GM21447 (cell line): ENCODE data around the gene ANAPC5.
A peak's percentile ranks its signal among the peaks of the same experiment; 100 is the strongest.
"Not testable (repeated sequence)": the region's sequence is repeated elsewhere in the genome, so short reads cannot be mapped to it uniquely, and the experiment has no call there.

Experiments
- ATAC-seq: cut with Tn5 transposase; IDR thresholded peaks from one replicate; pipeline ENCODE4 v1.9.1; 2021; ENCODE audit not compliant: unreplicated experiment

Gene ANAPC5, protein sequence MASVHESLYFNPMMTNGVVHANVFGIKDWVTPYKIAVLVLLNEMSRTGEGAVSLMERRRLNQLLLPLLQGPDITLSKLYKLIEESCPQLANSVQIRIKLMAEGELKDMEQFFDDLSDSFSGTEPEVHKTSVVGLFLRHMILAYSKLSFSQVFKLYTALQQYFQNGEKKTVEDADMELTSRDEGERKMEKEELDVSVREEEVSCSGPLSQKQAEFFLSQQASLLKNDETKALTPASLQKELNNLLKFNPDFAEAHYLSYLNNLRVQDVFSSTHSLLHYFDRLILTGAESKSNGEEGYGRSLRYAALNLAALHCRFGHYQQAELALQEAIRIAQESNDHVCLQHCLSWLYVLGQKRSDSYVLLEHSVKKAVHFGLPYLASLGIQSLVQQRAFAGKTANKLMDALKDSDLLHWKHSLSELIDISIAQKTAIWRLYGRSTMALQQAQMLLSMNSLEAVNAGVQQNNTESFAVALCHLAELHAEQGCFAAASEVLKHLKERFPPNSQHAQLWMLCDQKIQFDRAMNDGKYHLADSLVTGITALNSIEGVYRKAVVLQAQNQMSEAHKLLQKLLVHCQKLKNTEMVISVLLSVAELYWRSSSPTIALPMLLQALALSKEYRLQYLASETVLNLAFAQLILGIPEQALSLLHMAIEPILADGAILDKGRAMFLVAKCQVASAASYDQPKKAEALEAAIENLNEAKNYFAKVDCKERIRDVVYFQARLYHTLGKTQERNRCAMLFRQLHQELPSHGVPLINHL

GRCh38 chr12:121351820-121352681, at the start of gene ANAPC5:
TSS of gene ANAPC5 (minus strand) at chr12:121352411. CDS start at chr12:121352340, 71 bp downstream.
- ATAC-seq, result peak; percentile 98

- ATAC-seq, result peak; percentile 42
Observed at GRCh38 chr12:121400332-121401139, 48.3 kb upstream of the ANAPC5 start.

GRCh38 chr12:121399391-121400331, 47.5 kb upstream of the ANAPC5 start, which contains the start of gene RNF34:
TSS of gene RNF34 (plus strand) at chr12:121400118. CDS start at chr12:121400213, 95 bp downstream.
- ATAC-seq, result peak; percentile 88

- no peak for ATAC-seq
Observed at GRCh38 chr12:121398355-121398754, 46.1 kb upstream of the ANAPC5 start.

- no peak for ATAC-seq
Observed at GRCh38 chr12:121397521-121397920, 45.3 kb upstream of the ANAPC5 start.

DNA sequence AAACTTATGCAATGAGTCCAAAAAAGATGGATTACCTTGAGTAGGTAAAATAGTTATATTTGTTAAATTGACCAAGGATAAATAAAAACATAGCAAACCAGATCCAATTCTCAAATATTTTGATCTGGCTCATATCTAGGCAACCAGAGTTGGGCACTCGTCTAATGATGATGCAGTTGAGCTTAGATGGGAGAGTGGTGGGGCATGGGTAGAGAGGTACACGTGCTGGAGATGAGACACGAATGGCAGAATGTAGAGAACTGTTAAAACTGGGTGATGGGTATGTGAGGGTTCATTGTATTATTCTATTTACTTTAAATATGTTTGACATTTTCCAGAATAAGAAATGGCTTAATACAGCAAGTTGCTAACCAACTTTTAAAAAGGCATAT, 40.1 kb upstream of the ANAPC5 start:
- no peak for ATAC-seq

DNA sequence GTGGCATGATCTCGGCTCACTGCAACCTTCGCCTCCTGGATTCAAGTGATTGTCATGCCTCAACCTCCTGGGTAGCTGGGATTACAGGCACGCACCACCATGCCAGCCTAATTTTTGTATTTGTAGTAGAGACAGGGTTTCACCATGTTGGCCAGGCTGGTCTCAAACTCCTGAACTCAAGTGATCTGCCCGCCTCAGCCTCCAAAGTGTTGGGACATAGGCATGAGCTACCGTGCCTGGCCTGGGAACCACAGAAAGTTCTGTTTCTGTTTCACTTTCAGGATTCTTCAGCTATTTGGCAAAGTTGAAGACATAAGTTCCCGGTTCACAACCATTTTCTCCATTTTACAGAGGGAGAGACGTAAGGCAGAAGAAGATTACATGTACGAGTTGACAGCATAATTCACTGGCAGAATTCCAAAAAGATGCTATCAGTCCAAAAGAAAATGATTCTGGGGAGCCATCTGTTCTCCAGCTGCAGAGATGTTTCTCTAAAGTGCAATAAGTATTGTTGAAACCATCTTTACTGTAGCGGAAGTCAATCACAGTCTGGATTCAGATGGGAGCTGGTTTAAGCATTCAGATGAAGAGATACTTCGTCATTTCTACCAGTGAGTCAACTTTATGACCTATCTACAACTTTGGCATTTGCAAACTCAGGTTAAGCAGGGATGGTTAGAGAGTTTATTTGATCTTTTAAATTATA, 39.6 kb upstream of the ANAPC5 start:
- ATAC-seq, result peak; percentile 72

- no peak for ATAC-seq
Observed at GRCh38 chr12:121390856-121391255, 38.6 kb upstream of the ANAPC5 start.

GRCh38 chr12:121388421-121388981, 36.3 kb upstream of the ANAPC5 start:
- ATAC-seq, result no peak

DNA sequence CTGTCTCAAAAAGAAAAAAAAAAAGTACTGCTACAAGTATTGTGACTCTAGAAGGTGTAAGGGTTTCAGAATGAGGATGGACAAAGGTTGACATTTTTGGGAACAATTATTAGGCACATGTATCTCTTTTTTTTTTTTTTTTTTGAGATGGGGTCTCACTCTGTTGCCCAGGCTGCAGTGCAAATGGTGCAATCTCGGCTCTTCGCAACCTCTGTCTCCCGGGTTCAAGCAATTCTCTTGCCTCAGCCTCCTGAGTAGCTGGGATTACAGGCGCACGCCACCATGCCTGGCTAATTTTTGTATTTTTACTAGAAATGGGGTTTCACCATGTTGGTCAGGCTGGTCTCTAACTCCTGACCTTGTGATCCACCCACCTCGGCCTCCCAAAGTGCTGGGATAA, 32.7 kb upstream of the ANAPC5 start:
- ATAC-seq, result not testable (repeated sequence)

DNA sequence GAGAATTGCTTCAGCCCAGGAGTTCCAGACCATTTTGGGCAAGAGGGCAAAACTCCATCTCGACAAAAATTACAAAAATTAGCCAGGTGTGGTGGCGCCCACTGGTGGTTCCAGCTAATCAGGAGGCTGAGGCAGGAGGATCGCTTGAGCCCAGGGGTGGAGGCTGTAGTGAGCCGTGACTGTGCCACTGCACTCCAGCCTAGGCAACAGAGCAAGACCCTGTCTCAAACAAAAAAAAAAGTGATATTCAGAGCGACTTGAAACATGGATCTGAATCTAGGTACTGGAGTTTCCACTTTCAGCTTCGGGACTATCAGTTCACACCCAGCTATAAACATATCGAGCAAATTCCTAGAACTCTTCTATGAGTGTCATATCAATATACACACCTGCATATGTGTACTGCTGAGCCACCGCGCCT, 31.4 kb upstream of the ANAPC5 start:
- ATAC-seq, result no peak

GRCh38 chr12:121379945-121380344, 27.7 kb upstream of the ANAPC5 start:
- no peak for ATAC-seq

GRCh38 chr12:121378736-121379135, 26.5 kb upstream of the ANAPC5 start:
- no peak for ATAC-seq

DNA sequence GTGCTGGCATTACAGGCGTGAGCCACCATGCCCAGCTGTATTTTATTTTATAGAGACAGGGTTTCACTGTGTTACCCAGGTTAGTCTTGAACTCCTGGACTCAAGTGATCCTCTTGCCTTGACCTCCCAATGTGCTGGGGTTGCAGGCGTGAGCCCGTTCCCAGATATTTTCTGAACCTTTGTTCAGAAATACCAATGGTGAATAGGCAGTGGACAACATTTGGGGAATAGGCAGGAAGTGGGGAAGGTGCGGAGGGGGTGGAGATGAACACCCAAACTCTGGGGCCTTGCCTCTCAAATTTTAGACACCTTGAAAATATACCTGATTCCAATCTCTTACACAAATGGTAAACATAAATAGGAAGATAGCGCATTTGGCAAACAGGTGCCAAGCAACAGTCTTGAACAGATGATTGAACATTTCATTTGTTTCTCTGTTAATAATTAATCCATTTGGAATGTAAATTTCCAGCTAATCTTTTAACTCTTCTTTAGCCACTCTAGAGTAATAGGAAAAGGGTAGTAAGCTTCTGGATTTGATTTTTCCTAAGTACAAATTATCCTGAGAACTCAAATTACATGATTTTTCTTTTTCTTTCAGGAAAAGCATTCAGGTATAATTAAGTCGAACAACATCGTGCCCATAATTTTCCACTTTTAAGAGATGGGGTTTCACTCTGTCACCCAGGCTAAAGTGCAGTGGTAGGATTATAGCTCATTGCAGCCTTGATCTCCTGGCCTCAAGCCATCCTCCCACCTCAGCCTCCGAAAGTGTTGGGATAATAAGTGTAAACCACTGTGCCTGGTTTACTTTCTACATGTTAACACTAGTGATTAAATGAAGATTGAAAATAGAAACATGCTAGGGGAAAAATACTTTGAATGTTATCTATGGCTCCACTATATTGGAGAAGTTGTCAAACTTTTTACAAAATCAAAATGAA, 24.8 kb upstream of the ANAPC5 start:
- no peak for ATAC-seq

DNA sequence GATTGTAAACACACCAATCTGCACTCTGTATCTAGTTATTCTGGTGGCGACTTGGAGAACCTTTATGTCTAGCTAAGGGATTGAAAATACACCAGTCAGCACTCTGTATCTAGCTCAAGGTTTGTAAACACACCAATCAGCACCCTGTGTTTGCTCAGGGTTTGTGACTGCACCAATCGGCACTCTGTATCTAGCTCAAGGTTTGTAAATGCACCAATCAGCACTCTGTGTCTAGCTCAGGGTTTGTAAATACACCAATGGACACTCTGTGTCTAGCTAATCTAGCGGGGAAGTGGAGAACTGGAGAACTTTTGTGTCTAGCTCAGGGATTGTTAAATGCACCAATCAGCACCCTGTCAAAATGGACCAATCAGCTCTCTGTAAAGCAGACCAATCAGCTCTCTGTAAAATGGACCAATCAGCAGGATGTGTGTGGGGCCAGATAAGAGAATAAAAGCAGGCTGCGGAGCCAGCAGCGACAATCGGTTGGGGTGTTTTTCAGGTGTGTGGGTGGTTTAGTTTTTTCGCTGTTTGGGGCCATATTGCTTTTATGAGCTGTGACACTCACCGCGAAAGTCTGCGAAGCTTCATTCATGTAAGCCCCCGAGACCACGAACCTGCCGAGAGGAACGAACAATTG, 22.9 kb upstream of the ANAPC5 start:
- ATAC-seq, result not testable (repeated sequence)

DNA sequence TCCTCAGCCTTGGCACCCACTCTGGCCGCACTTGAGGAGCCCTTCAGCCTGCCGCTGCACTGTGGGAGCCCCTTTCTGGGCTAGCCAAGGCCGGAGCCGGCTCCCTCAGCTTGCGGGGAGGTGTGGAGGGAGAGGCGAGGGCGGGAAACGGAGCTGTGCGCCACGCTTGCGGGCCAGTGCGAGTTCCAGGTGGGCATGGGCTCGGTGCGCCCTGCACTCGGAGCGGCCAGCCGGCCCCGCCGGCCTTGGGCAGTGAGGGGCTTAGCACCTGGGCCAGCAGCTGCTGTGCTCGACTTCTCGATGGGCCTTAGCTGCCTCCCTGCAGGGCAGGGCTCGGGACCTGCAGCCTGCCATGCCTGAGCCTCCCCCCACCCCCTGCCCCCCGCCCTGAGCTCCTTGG, 22.1 kb upstream of the ANAPC5 start:
- not testable (repeated sequence) for ATAC-seq

DNA sequence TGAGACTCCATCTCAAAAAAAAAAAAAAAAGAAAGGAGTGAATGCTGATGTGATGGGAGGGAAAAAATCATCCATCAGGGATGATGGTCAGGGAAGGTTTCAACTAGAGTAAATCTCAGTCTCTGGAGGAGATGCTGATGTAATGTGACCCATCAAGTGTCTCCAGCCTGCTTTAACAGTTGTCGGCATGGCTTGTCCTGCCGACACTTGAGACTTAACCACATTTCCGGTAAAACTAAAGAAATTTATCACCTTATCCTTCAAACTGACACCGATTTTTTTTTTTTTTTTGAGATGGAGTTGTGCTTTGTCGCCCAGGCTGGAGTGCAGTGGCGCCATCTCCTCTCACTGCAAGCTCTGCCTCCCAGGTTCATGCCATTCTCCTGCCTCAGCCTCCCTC, 21.5 kb upstream of the ANAPC5 start:
- no peak for ATAC-seq
